ENCODE data around the gene DAG1. TPM values are rescaled to one million over a fixed set of nuclear protein-coding genes. Genes with fewer than 3 reads are reported as not detected.

DAG1 gene
- total RNA-seq, 1 experiment from 2014 or later, result 111 TPM

GRCh38 chr3:49497606-49498005 is 27.5 kb downstream of the DAG1 start:
- H3K27me3 ChIP-seq (ENCODE audit: low read length), result no peaks in the 10 kb centered on the region
- intact Hi-C loops (cut with micrococcal nuclease), result no loop called here
- peaks cover 32% of the 10 kb centered on the region for H3K79me2 ChIP-seq (ENCODE audit: low read length)
- no peak overlapping the region for H3K9ac ChIP-seq (ENCODE audit: low read length)
- no peak for ATAC-seq
- no peak overlapping the region for H2AFZ ChIP-seq (ENCODE audit: low read length)
- H3K4me2 ChIP-seq (ENCODE audit: low read length), result no peak overlapping the region
- no peaks in the 10 kb centered on the region for H3K9me2 ChIP-seq (replicated peaks; ENCODE audit: low read length)
- TF ChIP-seq EZH2phosphoT487 (IDR thresholded peaks at IDR 0.05; ENCODE audit: borderline replicate concordance, low read length), result no peak
- no peak overlapping the region for H3K27ac ChIP-seq (ENCODE audit: low read length)
- H3F3A ChIP-seq (ENCODE audit: low read length, unreplicated experiment), result no peaks in the 10 kb centered on the region
- no peak for DNase-seq
- peaks cover 20% of the 10 kb centered on the region for H3K4me1 ChIP-seq (ENCODE audit: insufficient read depth, low read length)
- peaks cover 3% of the 10 kb centered on the region; the same call in 1 of the 2 replicates for H3K36me3 ChIP-seq (ENCODE audit: low read depth, low read length)
- no TSS peak for BruUV-seq (replicated peaks)
- no peaks in the 10 kb centered on the region for H3K9me3 ChIP-seq (ENCODE audit: low read length)
- ChIA-PET CTCF (no interaction called here), POLR2A (ENCODE audit: unreplicated experiment) (no interaction called here)
- no peak overlapping the region for H3K4me3 ChIP-seq (ENCODE audit: low read length)
- H4K20me1 ChIP-seq (ENCODE audit: low read length), result no peaks in the 10 kb centered on the region

DNA sequence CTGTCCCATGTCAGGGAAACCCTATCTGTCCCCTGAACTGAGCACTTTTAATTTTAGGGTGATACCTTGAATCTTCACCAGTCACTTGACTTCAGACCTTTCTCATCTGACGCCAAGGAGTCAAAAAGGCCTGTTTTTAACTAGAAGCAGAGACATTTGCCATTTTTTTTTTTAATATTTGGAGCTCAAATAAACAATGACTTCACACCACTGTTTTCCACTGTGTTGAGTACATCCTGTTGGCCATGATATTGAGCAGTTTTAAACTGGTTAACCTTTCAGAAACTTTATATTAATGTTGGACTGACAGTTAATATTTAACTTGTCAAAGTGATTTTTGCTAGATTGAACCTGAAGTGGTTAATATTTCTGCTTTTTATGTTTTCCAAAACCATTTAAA is 28.2 kb downstream of the DAG1 start:
- Histone ChIP-seq H3F3A (ENCODE audit: low read length, unreplicated experiment) (no peaks in the 10 kb centered on the region), H3K9me3 (ENCODE audit: low read length) (no peaks in the 10 kb centered on the region), H2AFZ (ENCODE audit: low read length) (no peak overlapping the region), H3K4me2 (ENCODE audit: low read length) (no peak overlapping the region), H3K9me2 (replicated peaks; ENCODE audit: low read length) (no peaks in the 10 kb centered on the region), H3K36me3 (ENCODE audit: low read depth, low read length) (peaks cover 2% of the 10 kb centered on the region; the same call in 1 of the 2 replicates), H3K27me3 (ENCODE audit: low read length) (no peaks in the 10 kb centered on the region), H3K9ac (ENCODE audit: low read length) (no peak overlapping the region), H3K4me1 (ENCODE audit: insufficient read depth, low read length) (peaks cover 20% of the 10 kb centered on the region), H3K79me2 (ENCODE audit: low read length) (peaks cover 32% of the 10 kb centered on the region), H3K27ac (ENCODE audit: low read length) (no peak overlapping the region), H3K4me3 (ENCODE audit: low read length) (no peak overlapping the region), H4K20me1 (ENCODE audit: low read length) (no peaks in the 10 kb centered on the region)
- DNase-seq, result no peak
- POLR2A ChIA-PET (ENCODE audit: unreplicated experiment), result no interaction called here
- TF ChIP-seq EZH2phosphoT487 (IDR thresholded peaks at IDR 0.05; ENCODE audit: borderline replicate concordance, low read length), result no peak
- TF ChIP-seq CTCF (conservative IDR thresholded peaks at IDR 0.05; ENCODE audit: low read depth, low read length), result no peak
- no peak for TF ChIP-seq EZH2 (IDR thresholded peaks at IDR 0.05; ENCODE audit: low read length, unreplicated experiment)
- no TSS peak for BruUV-seq (replicated peaks)
- CTCF ChIA-PET, result no interaction called here
- ATAC-seq, result no peak
- intact Hi-C loops (cut with micrococcal nuclease), result no loop called here

- peaks cover 20% of the 10 kb centered on the region for H3K4me1 ChIP-seq (ENCODE audit: insufficient read depth, low read length)
- CTCF ChIA-PET, result no interaction called here
Observed at GRCh38 chr3:49498648-49499047, 28.6 kb downstream of the DAG1 start.

More at GRCh38 chr3:49498648-49499047, 28.6 kb downstream of the DAG1 start:
- TF ChIP-seq EZH2 (IDR thresholded peaks at IDR 0.05; ENCODE audit: low read length, unreplicated experiment) (no peak), CTCF (conservative IDR thresholded peaks at IDR 0.05; ENCODE audit: low read depth, low read length) (no peak), EZH2phosphoT487 (IDR thresholded peaks at IDR 0.05; ENCODE audit: borderline replicate concordance, low read length) (no peak)
- peaks cover 32% of the 10 kb centered on the region for H3K79me2 ChIP-seq (ENCODE audit: low read length)
- POLR2A ChIA-PET (ENCODE audit: unreplicated experiment), result no interaction called here
- H3K9me2 ChIP-seq (replicated peaks; ENCODE audit: low read length), result no peaks in the 10 kb centered on the region
- intact Hi-C loops (cut with micrococcal nuclease), result no loop called here
- no peaks in the 10 kb centered on the region for H3K9me3 ChIP-seq (ENCODE audit: low read length)
- no peak overlapping the region for H3K4me3 ChIP-seq (ENCODE audit: low read length)
- H4K20me1 ChIP-seq (ENCODE audit: low read length), result no peaks in the 10 kb centered on the region
- no peaks in the 10 kb centered on the region; the same call in 1 of the 2 replicates for H3K36me3 ChIP-seq (ENCODE audit: low read depth, low read length)
- ATAC-seq, result no peak
- H3K27me3 ChIP-seq (ENCODE audit: low read length), result no peaks in the 10 kb centered on the region
- no TSS peak for BruUV-seq (replicated peaks)
- no peak overlapping the region for H3K9ac ChIP-seq (ENCODE audit: low read length)
- H3K27ac ChIP-seq (ENCODE audit: low read length), result no peak overlapping the region
- no peak overlapping the region for H3K4me2 ChIP-seq (ENCODE audit: low read length)
- no peak overlapping the region for H2AFZ ChIP-seq (ENCODE audit: low read length)
- DNase-seq, result no peak
- H3F3A ChIP-seq (ENCODE audit: low read length, unreplicated experiment), result no peaks in the 10 kb centered on the region

Data from PC-3 (cell line).